ENCODE measurements around the gene LMX1A.

- TF ChIP-seq POLR2A (IDR thresholded peaks at IDR 0.05) (no peak), CTCF (IDR thresholded peaks at IDR 0.05) (no peak), POLR2AphosphoS5 (IDR thresholded peaks at IDR 0.05) (no peak), EP300 (IDR thresholded peaks at IDR 0.05) (no peak)
Measured at GRCh38 chr1:165225650-165226049, 130.9 kb downstream of the LMX1A start.

All from sigmoid colon (tissue), 4 donors.